K562 (cell line): ENCODE data around the gene CD160. TPM values are rescaled to one million over a fixed set of nuclear protein-coding genes. Genes with fewer than 3 reads are reported as not detected.
A peak's percentile ranks its signal among the peaks of the same experiment; 100 is the strongest.

Experiments used
- ATF3 ChIP-seq, 2 experiments: fragments of 450-650 bp in 1 of 2; sonication (generic) in 1 of 2; formaldehyde crosslinking in 1 of 2; IDR thresholded peaks in 1 of 2; conservative IDR thresholded peaks in 1 of 2; 2 replicates each; pipeline versions ENCODE4 v1.6.1 to v1.8.1; 2016 to 2023; ENCODE audit warnings: mild to moderate bottlenecking in 2 of 2, moderate library complexity in 2 of 2, inconsistent platforms in 1 of 2, missing genetic modification reagents in 1 of 2
- GTF2B ChIP-seq: IDR thresholded peaks from 2 replicates; pipeline ENCODE4 v1.6.1; 2011; ENCODE audit not compliant: insufficient read length; ENCODE audit errors: extremely low read depth
- MLLT1 ChIP-seq, 2 experiments: fragments of 450-650 bp; IDR thresholded peaks; 2 replicates each; pipeline ENCODE4 v1.6.1; 2016
- ZNF384 ChIP-seq: IDR thresholded peaks from 2 replicates; pipeline ENCODE4 v1.6.1; 2012; ENCODE audit warnings: low read depth, low read length, improper control_type of control experiment
- polyA plus RNA-seq, 8 experiments: library from polyadenylated mRNA; depleted of rRNA in 4 of 8; stranded (reverse) in 5 of 8; unstranded in 3 of 8; fragments of >200 nt; fragmentation: Nextera tagmentation in 2 of 8; fragmentation: Illumina TruSeq in 1 of 8; extraction: Ambion mirVana in 2 of 8; extraction: Trizol in 1 of 8; gene quantifications; 2 replicates each; pipeline versions ENCODE4 v1.2.1 to v1.2.3, GENCODE V29; 2011 to 2014; ENCODE audit warnings: inconsistent platforms in 1 of 8, missing spikeins in 1 of 8
- total RNA-seq, 7 experiments: library from RNA; depleted of rRNA in 6 of 7; stranded (reverse); fragments of >200 nt in 6 of 7; fragmentation: Illumina TruSeq in 2 of 7; extraction: Trizol in 2 of 7; gene quantifications; 2 replicates each; pipeline versions ENCODE4 v1.2.1 to v1.2.3, GENCODE V29; 2011 to 2021; ENCODE audit warnings: low replicate concordance in 1 of 7

Gene CD160
- total and polyA plus RNA-seq, 9 of the 15 experiments (the other 6 are each of a cell fraction or from before 2014, with no cell fraction given) = 0.01 TPM; not detected in 8

- TF ChIP-seq ATF3 (IDR thresholded peaks at IDR 0.05) (peak; percentile 91), ATF3 (CRISPR knock-in tag; conservative IDR thresholded peaks at IDR 0.05) (no peak), GTF2B (no peak), ZNF384 (peak; percentile 33; the same call in 1 of the 2 replicates), MLLT1 (IDR thresholded peaks at IDR 0.05) (no peak)
Measured at GRCh38 chr1:145692785-145693443, 26.4 kb upstream of the CD160 start (continued).
